HG02610 (cell line): ENCODE data around the gene SLC16A9.

Experiments
- ATAC-seq: cut with Tn5 transposase; IDR thresholded peaks from one replicate; pipeline ENCODE4 v1.9.1; 2021; ENCODE audit warnings: mild to moderate bottlenecking, moderate library complexity; ENCODE audit not compliant: unreplicated experiment

SLC16A9 gene

GRCh38 chr10:59719374-59719773 is 9.7 kb upstream of the SLC16A9 start:
- no peak for ATAC-seq

- no peak for ATAC-seq
Measured at GRCh38 chr10:59718257-59718656, 8.6 kb upstream of the SLC16A9 start.

- ATAC-seq, result no peak
Measured at GRCh38 chr10:59713196-59713821, 3.7 kb upstream of the SLC16A9 start.

GRCh38 chr10:59711871-59712494 is 2.3 kb upstream of the SLC16A9 start:
- no peak for ATAC-seq

- peak; percentile 23 for ATAC-seq
Measured at GRCh38 chr10:59708816-59709394, 745 bp downstream of the SLC16A9 start.

- no peak for ATAC-seq
Measured at GRCh38 chr10:59706851-59707797, 2.5 kb downstream of the SLC16A9 start.

GRCh38 chr10:59705931-59706330 is 3.7 kb downstream of the SLC16A9 start:
- no peak for ATAC-seq

GRCh38 chr10:59704630-59705029 is 5.0 kb downstream of the SLC16A9 start:
- no peak for ATAC-seq

GRCh38 chr10:59702347-59702746 is 7.3 kb downstream of the SLC16A9 start:
- ATAC-seq, result peak; percentile 90

- peak; percentile 6 for ATAC-seq
Measured at GRCh38 chr10:59700709-59701108, 8.9 kb downstream of the SLC16A9 start.

GRCh38 chr10:59698326-59698725 is 11.3 kb downstream of the SLC16A9 start:
- ATAC-seq, result no peak

- no peak for ATAC-seq
Measured at GRCh38 chr10:59695637-59696036, 14.0 kb downstream of the SLC16A9 start.

GRCh38 chr10:59694936-59695335 is 14.7 kb downstream of the SLC16A9 start:
- no peak for ATAC-seq

GRCh38 chr10:59692113-59692512 is 17.5 kb downstream of the SLC16A9 start:
- no peak for ATAC-seq

GRCh38 chr10:59688921-59689351 is 20.7 kb downstream of the SLC16A9 start:
- ATAC-seq, result peak; percentile 89

GRCh38 chr10:59687657-59688056 is 22.0 kb downstream of the SLC16A9 start:
- no peak for ATAC-seq

GRCh38 chr10:59684006-59684405 is 25.6 kb downstream of the SLC16A9 start:
- no peak for ATAC-seq

GRCh38 chr10:59682986-59683937 is 26.4 kb downstream of the SLC16A9 start:
- no peak for ATAC-seq

- no peak for ATAC-seq
Measured at GRCh38 chr10:59680199-59680598, 29.5 kb downstream of the SLC16A9 start.

GRCh38 chr10:59678884-59679301 is 30.8 kb downstream of the SLC16A9 start:
- ATAC-seq, result peak; percentile 98
